H1 (cell line): ENCODE measurements around the gene MYOG. TPM values are rescaled to one million over a fixed set of nuclear protein-coding genes. Genes with fewer than 3 reads are reported as not detected.
A peak's percentile ranks its signal among the peaks of the same experiment; 100 is the strongest.

Source experiments
- CTCF ChIA-PET: fragments of 300-600 bp; sonication (Branson Sonifier 250); formaldehyde crosslinking; loops from one replicate; lab custom pipeline; 2021; ENCODE audit not compliant: partially characterized antibody; lab: Charles Lee
- POLR2A ChIA-PET: fragments of 300-600 bp; sonication (Branson Sonifier 250); formaldehyde crosslinking; loops from one replicate; lab custom pipeline; 2021; ENCODE audit warnings: inconsistent platforms; ENCODE audit not compliant: partially characterized antibody; lab: Charles Lee
- DNase-seq, 2 experiments: peaks; one replicate each; pipeline versions ENCODE4 v3.0.0 to v3.0.0-alpha.2; 2010 to 2022; ENCODE audit warnings: low spot score in 2 of 2, low read depth in 1 of 2, mixed read lengths in 1 of 2
- FAIRE-seq: peaks from 2 replicates; lab custom pipeline; 2011; peaks lifted over from hg19 to GRCh38; lab: Jason Lieb, UNC
- H2AFZ ChIP-seq: 2 replicates; pipeline ENCODE4 v1.8.1; 2012; ENCODE audit warnings: low read length, inconsistent platforms
- H2AK5ac ChIP-seq: 2 replicates; pipeline ENCODE4 v1.6.1; 2013; ENCODE audit warnings: low read depth, low read length
- H2BK120ac ChIP-seq: replicated peaks from 2 replicates; pipeline ENCODE3; 2013; ENCODE audit warnings: low read depth, low read length, inconsistent platforms
- H2BK12ac ChIP-seq: 2 replicates; pipeline ENCODE4 v1.6.1; 2013; ENCODE audit warnings: low read depth, low read length
- H2BK15ac ChIP-seq: 2 replicates; pipeline ENCODE4 v1.6.1; 2013; ENCODE audit warnings: low read length
- H2BK20ac ChIP-seq: 2 replicates; pipeline ENCODE4 v1.6.1; 2013; ENCODE audit warnings: low read length
- H2BK5ac ChIP-seq: 2 replicates; pipeline ENCODE4 v1.6.1; 2013; ENCODE audit warnings: low read depth, low read length
- H3K14ac ChIP-seq: 2 replicates; pipeline ENCODE4 v1.6.1; 2013; ENCODE audit warnings: inconsistent platforms; ENCODE audit not compliant: insufficient read length
- H3K18ac ChIP-seq: 2 replicates; pipeline ENCODE4 v1.6.1; 2013; ENCODE audit warnings: low read length; ENCODE audit errors: extremely low read depth
- H3K23ac ChIP-seq: 2 replicates; pipeline ENCODE4 v1.6.1; 2013; ENCODE audit warnings: inconsistent platforms; ENCODE audit not compliant: insufficient read length
- H3K23me2 ChIP-seq: 2 replicates; pipeline ENCODE4 v1.6.1; 2013; ENCODE audit warnings: low read depth, low read length
- H3K27ac ChIP-seq: 2 replicates; pipeline ENCODE4 v1.6.1; 2011; ENCODE audit warnings: low read depth, low read length, inconsistent platforms
- H3K27me3 ChIP-seq, 4 experiments: replicated peaks in 1 of 4; 1 replicate in 1 of 4; 2 replicates in 3 of 4; pipeline versions ENCODE4 v1.6.1 to v1.8.1; 2011 to 2013; ENCODE audit warnings: low read length in 3 of 4, mild to moderate bottlenecking in 3 of 4, inconsistent platforms in 2 of 4, mixed read lengths in 2 of 4, moderate library complexity in 1 of 4; ENCODE audit not compliant: control insufficient read depth in 3 of 4, insufficient read depth in 3 of 4; ENCODE audit errors: extremely low read depth in 1 of 4
- H3K36me3 ChIP-seq, 4 experiments: 2 replicates each; pipeline versions ENCODE4 v1.6.1 to v1.8.1; 2011 to 2013; ENCODE audit warnings: mild to moderate bottlenecking in 4 of 4, low read length in 3 of 4, moderate library complexity in 2 of 4, control low read depth in 1 of 4, inconsistent platforms in 1 of 4; ENCODE audit not compliant: insufficient read depth in 4 of 4, control insufficient read depth in 2 of 4
- H3K4ac ChIP-seq: replicated peaks from 2 replicates; pipeline ENCODE3; 2013; ENCODE audit warnings: low read length, low read depth, mixed read lengths, inconsistent platforms; ENCODE audit not compliant: insufficient read length
- H3K4me1 ChIP-seq, 4 experiments: replicated peaks in 1 of 4; 1 replicate in 1 of 4; 2 replicates in 3 of 4; pipeline versions ENCODE4 v1.6.1 to v1.8.1; 2011 to 2013; ENCODE audit warnings: low read length in 3 of 4, inconsistent platforms in 2 of 4, mixed read lengths in 1 of 4; ENCODE audit not compliant: insufficient read depth in 4 of 4, control insufficient read depth in 3 of 4
- H3K4me2 ChIP-seq, 2 experiments: 2 replicates each; pipeline versions ENCODE4 v1.6.1 to v1.8.1; 2011 to 2013; ENCODE audit warnings: low read depth in 2 of 2, low read length in 2 of 2, control low read depth in 1 of 2, inconsistent platforms in 1 of 2, mild to moderate bottlenecking in 1 of 2; ENCODE audit not compliant: insufficient read depth in 1 of 2
- H3K4me3 ChIP-seq, 4 experiments: fragments of 200-600, 300-600 bp in 1 of 4; sonication (generic), shearing (Covaris generic), sonication (Bioruptor Twin) in 1 of 4; 2 replicates each; pipeline versions ENCODE4 v1.5.1 to v1.8.1; 2011 to 2016; ENCODE audit warnings: low read length in 4 of 4, low read depth in 3 of 4, control low read depth in 2 of 4, inconsistent platforms in 2 of 4, mild to moderate bottlenecking in 2 of 4, mixed read lengths in 1 of 4, moderate library complexity in 1 of 4; ENCODE audit not compliant: insufficient read depth in 2 of 4; ENCODE audit errors: extremely low read depth in 1 of 4
- H3K56ac ChIP-seq: replicated peaks from 2 replicates; pipeline ENCODE3; 2013; ENCODE audit warnings: low read depth, mild to moderate bottlenecking, mixed read lengths, low read length, inconsistent platforms; ENCODE audit not compliant: insufficient read length
- H3K79me1 ChIP-seq: 2 replicates; pipeline ENCODE4 v1.6.1; 2013; ENCODE audit warnings: low read depth, low read length, control low read depth
- H3K79me2 ChIP-seq, 2 experiments: 2 replicates each; pipeline versions ENCODE4 v1.6.1 to v1.8.1; 2012 to 2013; ENCODE audit warnings: low read length in 2 of 2, mild to moderate bottlenecking in 2 of 2, inconsistent platforms in 1 of 2; ENCODE audit not compliant: insufficient read depth in 2 of 2, control insufficient read depth in 1 of 2
- H3K9ac ChIP-seq, 4 experiments: replicated peaks in 1 of 4; 1 replicate in 1 of 4; 2 replicates in 3 of 4; pipeline versions ENCODE4 v1.6.1 to v1.8.1; 2011 to 2013; ENCODE audit warnings: low read depth in 3 of 4, low read length in 3 of 4, control low read depth in 2 of 4, mild to moderate bottlenecking in 2 of 4, moderate library complexity in 2 of 4, inconsistent platforms in 1 of 4; ENCODE audit errors: extremely low read depth in 1 of 4
- H3K9me3 ChIP-seq, 2 experiments: 2 replicates each; pipeline versions ENCODE4 v1.6.1 to v1.8.1; 2012 to 2013; ENCODE audit warnings: mild to moderate bottlenecking in 2 of 2, moderate library complexity in 2 of 2, control low read depth in 1 of 2, inconsistent platforms in 1 of 2, low read depth in 1 of 2, low read length in 1 of 2, mixed read lengths in 1 of 2; ENCODE audit not compliant: insufficient read depth in 2 of 2
- H4K20me1 ChIP-seq, 2 experiments: replicated peaks in 1 of 2; 2 replicates each; pipeline versions ENCODE3 to v1.8.1; 2011 to 2013; ENCODE audit warnings: inconsistent platforms in 2 of 2, low read length in 2 of 2, mild to moderate bottlenecking in 1 of 2; ENCODE audit not compliant: insufficient read depth in 2 of 2, control insufficient read depth in 1 of 2
- H4K5ac ChIP-seq: 2 replicates; pipeline ENCODE4 v1.6.1; 2013; ENCODE audit warnings: low read length, low read depth, mixed read lengths, inconsistent platforms; ENCODE audit not compliant: insufficient read length
- H4K8ac ChIP-seq: 2 replicates; pipeline ENCODE4 v1.8.0; 2013; ENCODE audit warnings: mild to moderate bottlenecking, moderate library complexity, low read length, inconsistent platforms; ENCODE audit not compliant: insufficient read depth; ENCODE audit errors: extremely low read depth
- H4K91ac ChIP-seq: replicated peaks from 2 replicates; pipeline ENCODE3; 2013; ENCODE audit warnings: low read length, mixed read lengths, inconsistent platforms; ENCODE audit not compliant: insufficient read length
- ATF2 ChIP-seq: IDR thresholded peaks from 2 replicates; pipeline ENCODE4 v1.6.1; 2012; ENCODE audit warnings: low read length, inconsistent platforms
- CTBP2 ChIP-seq: IDR thresholded peaks from 2 replicates; pipeline ENCODE4 v1.7.0; 2011; ENCODE audit warnings: borderline replicate concordance, mild to moderate bottlenecking, moderate library complexity, mixed read lengths, low read length; ENCODE audit not compliant: insufficient read depth, insufficient read length
- GABPA ChIP-seq: IDR thresholded peaks from 2 replicates; pipeline ENCODE4 v1.6.1; 2011; ENCODE audit warnings: mild to moderate bottlenecking, low read length, moderate library complexity, borderline replicate concordance; ENCODE audit not compliant: insufficient read depth
- NANOG ChIP-seq: IDR thresholded peaks from 2 replicates; pipeline ENCODE4 v1.6.1; 2011; ENCODE audit warnings: low read length, low read depth, mild to moderate bottlenecking, inconsistent platforms; ENCODE audit not compliant: insufficient read depth, poor library complexity, severe bottlenecking
- PHF8 ChIP-seq: fragments of 200-600 bp; sonication (generic); conservative IDR thresholded peaks from 2 replicates; pipeline ENCODE4 v1.7.1; 2012; ENCODE audit warnings: low read depth, mild to moderate bottlenecking, inconsistent platforms, low read length, moderate library complexity
- POLR2A ChIP-seq, 2 experiments: IDR thresholded peaks; 1 replicate in 1 of 2; 2 replicates in 1 of 2; pipeline ENCODE4 v1.6.1; 2011; ENCODE audit warnings: low read depth in 2 of 2, low read length in 2 of 2, mild to moderate bottlenecking in 2 of 2; ENCODE audit errors: control extremely low read depth in 1 of 2
- SAP30 ChIP-seq: fragments of 300-600 bp; sonication (generic); IDR thresholded peaks from 2 replicates; pipeline ENCODE4 v1.7.1; 2012; ENCODE audit warnings: low read length, moderate library complexity, mild to moderate bottlenecking, inconsistent platforms; ENCODE audit not compliant: insufficient read depth, insufficient replicate concordance
- TBP ChIP-seq: IDR thresholded peaks from 2 replicates; pipeline ENCODE4 v1.6.1; 2011; ENCODE audit warnings: low read depth, low read length, improper control_type of control experiment
- ZNF274 ChIP-seq: IDR thresholded peaks from 2 replicates; pipeline ENCODE4 v1.7.0; 2012; ENCODE audit warnings: low read length, borderline replicate concordance; ENCODE audit errors: extremely low read depth
- WGBS, 2 experiments: shearing (Covaris generic) in 1 of 2; methylation state at CpG; one replicate each; pipeline versions ENCODE4 v1.1.6 to v1.1.7; 2013 to 2015; ENCODE audit warnings: low lambda C conversion rate in 2 of 2, mixed read lengths in 2 of 2, inconsistent platforms in 1 of 2, low coverage in 1 of 2, missing lambda C conversion rate in 1 of 2; ENCODE audit not compliant: insufficient replicate concordance in 2 of 2, insufficient coverage in 1 of 2, insufficient read length in 1 of 2; ENCODE audit errors: extremely low coverage in 1 of 2, missing lambda C conversion rate in 1 of 2; 5-methylcytosine and 5-hydroxymethylcytosine counted together
- polyA plus RNA-seq, 7 experiments: library from polyadenylated mRNA; depleted of rRNA in 3 of 7; stranded (reverse) in 5 of 7; unstranded in 2 of 7; fragments of >200 nt in 5 of 7; fragments of 200-250 nt in 2 of 7; gene quantifications; 1 replicate in 5 of 7; 2 replicates in 1 of 7; 4 replicates in 1 of 7; pipeline versions ENCODE4 v1.2.1 to v1.2.3, GENCODE V29; 2011 to 2013; ENCODE audit warnings: missing spikeins in 2 of 7, mixed read lengths in 2 of 7
- total RNA-seq: library from RNA; stranded (reverse); fragmentation: NEBNext Ultra II Directional; extraction: Animal tissue kit (Norgen Biotek cat#: 25700); gene quantifications from 2 replicates; pipeline ENCODE4 v1.2.1, GENCODE V29; 2021

Gene MYOG
- total and polyA plus RNA-seq, 2 of the 8 experiments (the other 6 are each of a cell fraction or from before 2014, with no cell fraction given): not detected

GRCh38 chr1:203129501-203130231, 43.9 kb upstream of the MYOG start:
- CTCF ChIA-PET: interaction anchor here (0.6 to 49.1 kb wide), 17 partner anchors 9 to 326 kb away, joined by 3 to 1071 read pairs (median 14); partner anchors contain the start of genes CHI3L1, MYBPH, MYOG and PPFIA4
- no peak overlapping the region for H3K56ac ChIP-seq
- peak in 1 of 2 experiments; percentile 34 for DNase-seq
- no peak overlapping the region for H3K14ac ChIP-seq
- H3K4ac ChIP-seq: no peak overlapping the region
- no peak overlapping the region; the same call in 1 of the 2 replicates for H4K8ac ChIP-seq
- 86% methylated on average over 7 of the region's 7 CpGs; no CpG with 5 or more reads in 1 of the 2 experiments for WGBS, 2 experiments
- no peak overlapping the region for H2AK5ac ChIP-seq
- POLR2A ChIA-PET: interaction anchor here (1.3 to 1.4 kb wide), 2 partner anchors 9 to 89 kb away, joined by 3 to 4 read pairs; no protein-coding TSS in a partner anchor
- H3K36me3 ChIP-seq: no peaks in the 10 kb centered on the region
- no peak overlapping the region for H3K18ac ChIP-seq
- peaks cover 5 to 32% (median 18%) of the 10 kb centered on the region in 4 experiments for H3K27me3 ChIP-seq
- no peaks in the 10 kb centered on the region for H3K79me1 ChIP-seq
- H2BK12ac ChIP-seq: no peak overlapping the region
- no peak overlapping the region for H4K91ac ChIP-seq
- no peak for FAIRE-seq
- peaks cover 0 to 33% (median 19%) of the 10 kb centered on the region in 4 experiments; a peak in 6 of 7 replicates for H3K4me1 ChIP-seq
- H3K9ac ChIP-seq: no peak overlapping the region
- no peak overlapping the region for H2BK20ac ChIP-seq
- no peak overlapping the region; a peak in 1 of 4 replicates for H3K4me2 ChIP-seq
- H3K23me2 ChIP-seq: peaks cover 2% of the 10 kb centered on the region; the same call in 1 of the 2 replicates
- no peaks in the 10 kb centered on the region for H3K79me2 ChIP-seq
- no peak overlapping the region for H3K27ac ChIP-seq
- H3K9me3 ChIP-seq: no peaks in the 10 kb centered on the region
- no peaks in the 10 kb centered on the region for H4K20me1 ChIP-seq
- H2AFZ ChIP-seq: no peak overlapping the region
- H3K4me3 ChIP-seq: no peak overlapping the region
- H4K5ac ChIP-seq: no peak overlapping the region
- H2BK15ac ChIP-seq: no peak overlapping the region
- H2BK120ac ChIP-seq: no peak overlapping the region
- H3K23ac ChIP-seq: no peak overlapping the region
- no peak overlapping the region for H2BK5ac ChIP-seq
- TF ChIP-seq TBP (no peak), SAP30 (no peak), ATF2 (no peak), PHF8 (no peak), NANOG (no peak), POLR2A (IDR thresholded peaks at IDR 0.05; ENCODE audit: control extremely low read depth in 1 of 2, low read depth in 2 of 2, low read length in 2 of 2) (no peak), ZNF274 (no peak), CTBP2 (no peak), GABPA (no peak)
